Natural killer cell (primary cell): Measurements from ENCODE around the gene GRIFIN. TPM values are rescaled to one million over a fixed set of nuclear protein-coding genes. Genes with fewer than 3 reads are reported as not detected.
A peak's percentile ranks its signal among the peaks of the same experiment; 100 is the strongest.

Experiments
- ATAC-seq, 3 donors: fragments of 150-1000 bp in 2 of 3; fragments of 200-7000 bp in 1 of 3; cut with Tn5 transposase; 1 replicate in 1 of 3; 2 replicates in 2 of 3; pipeline ENCODE4 v1.10.0; 2021; ENCODE audit warnings: mild to moderate bottlenecking in 2 of 3, moderate library complexity in 2 of 3
- DNase-seq, 2 donors: peaks; one replicate each; pipeline versions ENCODE4 v3.0.0 to v3.0.0-alpha.2; 2013 to 2021; ENCODE audit warnings: mixed read lengths in 1 of 2
- H3K27ac ChIP-seq: one replicate; pipeline ENCODE4 v1.5.1; 2013; ENCODE audit warnings: mild to moderate bottlenecking, low read length
- H3K27me3 ChIP-seq: one replicate; pipeline ENCODE4 v1.6.1; 2013; ENCODE audit warnings: low read length; ENCODE audit not compliant: control insufficient read depth, insufficient read depth
- H3K36me3 ChIP-seq: one replicate; pipeline ENCODE4 v1.6.1; 2013; ENCODE audit warnings: low read length; ENCODE audit not compliant: control insufficient read depth, insufficient read depth
- H3K4me1 ChIP-seq: one replicate; pipeline ENCODE4 v1.6.1; 2013; ENCODE audit warnings: low read length; ENCODE audit not compliant: control insufficient read depth, insufficient read depth
- H3K4me3 ChIP-seq: one replicate; pipeline ENCODE4 v1.5.1; 2013; ENCODE audit warnings: low read length
- H3K9me3 ChIP-seq: one replicate; pipeline ENCODE4 v1.6.1; 2013; ENCODE audit warnings: low read length; ENCODE audit not compliant: control insufficient read depth, insufficient read depth
- H3K27ac Mint-ChIP-seq, 2 donors: one replicate each; pipeline ENCODE4 v1.8.0; 2022; ENCODE audit warnings: mild to moderate bottlenecking in 2 of 2, mixed read lengths in 2 of 2, moderate library complexity in 1 of 2
- H3K27me3 Mint-ChIP-seq, 2 donors: one replicate each; pipeline ENCODE4 v1.8.0; 2022; ENCODE audit warnings: low read depth in 2 of 2, mixed read lengths in 2 of 2
- H3K36me3 Mint-ChIP-seq: one replicate; pipeline ENCODE4 v1.8.0; 2022; ENCODE audit warnings: mixed read lengths
- H3K4me1 Mint-ChIP-seq, 2 donors: one replicate each; pipeline ENCODE4 v1.8.0; 2022; ENCODE audit warnings: mixed read lengths in 2 of 2
- H3K4me3 Mint-ChIP-seq: one replicate; pipeline ENCODE4 v1.8.0; 2022; ENCODE audit warnings: mild to moderate bottlenecking, moderate library complexity, mixed read lengths
- H3K9me3 Mint-ChIP-seq, 2 donors: one replicate each; pipeline ENCODE4 v1.8.0; 2022; ENCODE audit warnings: mixed read lengths in 2 of 2
- CTCF ChIP-seq: fragments of 200-600 bp; IDR thresholded peaks from one replicate; pipeline ENCODE4 v1.8.0; 2022; ENCODE audit warnings: antibody characterized with exemption
- WGBS: methylation state at CpG from one replicate; pipeline ENCODE4 v1.1.7; 2013; ENCODE audit warnings: missing lambda C conversion rate; ENCODE audit not compliant: insufficient coverage; 5-methylcytosine and 5-hydroxymethylcytosine counted together
- intact Hi-C: fragments of 100-400 bp; cut with micrococcal nuclease; formaldehyde crosslinking; loops from one replicate; pipeline ENCODE4 v1.14.2; 2022
- total RNA-seq, 4 donors: library from RNA; stranded (reverse); fragments of 120-200 nt in 1 of 4; gene quantifications; one replicate each; pipeline versions ENCODE4 v1.2.3 to v1.2.4, GENCODE V29; 2013 to 2022

GRIFIN gene
- total RNA-seq, 3 donors from 2014 or later (not counting 1 experiment from before 2014, with no cell fraction given), result not detected

DNA sequence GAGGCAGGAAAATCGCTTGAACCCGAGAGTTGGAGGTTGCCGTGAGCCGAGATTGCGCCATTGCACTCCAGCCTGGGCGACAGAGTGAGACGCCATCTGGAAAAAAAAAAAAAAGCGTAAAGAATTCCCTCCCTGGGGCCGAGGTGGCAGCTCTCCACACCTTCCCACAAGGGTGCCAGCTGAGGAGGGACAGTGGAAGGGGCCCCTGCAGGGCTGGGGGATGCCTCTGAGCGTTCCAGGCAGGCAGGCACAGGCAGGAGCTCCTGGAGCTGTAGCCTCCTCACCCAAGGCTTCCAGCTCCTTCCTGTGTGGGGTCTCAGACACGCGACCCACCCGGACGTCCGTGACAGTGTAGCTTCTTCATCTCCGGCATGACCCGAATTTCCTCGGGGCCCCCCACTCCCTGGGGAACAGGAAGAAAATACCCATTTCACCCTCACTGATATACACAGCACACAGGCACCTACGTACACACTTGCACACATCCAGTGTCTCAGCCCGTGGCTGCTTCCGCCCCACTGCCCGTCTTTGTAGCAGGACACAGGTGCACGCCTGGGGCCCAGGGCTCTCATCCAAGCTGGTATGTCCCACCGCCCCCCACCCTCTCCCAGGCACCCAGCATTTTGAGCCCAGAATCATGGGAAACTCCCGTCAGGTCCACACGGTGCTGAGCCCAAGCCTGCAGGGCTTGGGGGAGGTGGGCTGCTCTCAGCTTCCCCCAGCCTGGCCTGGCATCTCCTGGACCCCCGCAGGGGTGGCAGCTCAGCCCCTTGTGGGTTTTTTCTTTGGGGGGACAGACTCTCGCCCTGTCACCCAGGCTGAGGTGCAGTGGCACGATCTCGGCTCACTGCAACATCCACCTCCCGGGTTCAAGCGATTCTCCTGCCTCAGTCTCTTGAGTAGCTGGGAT lies 25.7 kb downstream of the GRIFIN start:
- 80% methylated on average over 31 of the region's 32 CpGs for WGBS
- no peak for DNase-seq
- H3K4me1 Mint-ChIP-seq, result peaks cover 23 to 34% of the 10 kb centered on the region in 2 donors
- no peaks in the 10 kb centered on the region for H3K9me3 Mint-ChIP-seq
- H3K27ac Mint-ChIP-seq, result peak overlapping the region in 1 of 2 donors; percentile 50
- Histone ChIP-seq H3K27me3 (no peaks in the 10 kb centered on the region), H3K36me3 (peaks cover 10% of the 10 kb centered on the region), H3K4me1 (peaks cover 20% of the 10 kb centered on the region), H3K27ac (no peak overlapping the region), H3K9me3 (no peaks in the 10 kb centered on the region), H3K4me3 (no peak overlapping the region)
- no peaks in the 10 kb centered on the region for H3K36me3 Mint-ChIP-seq
- no peak for TF ChIP-seq CTCF
- no peaks in the 10 kb centered on the region for H3K27me3 Mint-ChIP-seq
- ATAC-seq, result no peak
- no peak overlapping the region for H3K4me3 Mint-ChIP-seq
- intact Hi-C loops, result loop anchor here (1.0 to 10.0 kb wide), 3 partner anchors 19 to 232 kb away; partner anchors contain the start of gene CHST12

- Histone ChIP-seq H3K27ac (no peak overlapping the region), H3K27me3 (no peaks in the 10 kb centered on the region), H3K9me3 (no peaks in the 10 kb centered on the region), H3K36me3 (peaks cover 15% of the 10 kb centered on the region), H3K4me3 (no peak overlapping the region), H3K4me1 (peaks cover 20% of the 10 kb centered on the region)
- no peak for DNase-seq
- H3K27me3 Mint-ChIP-seq, result no peaks in the 10 kb centered on the region
- no peaks in the 10 kb centered on the region for H3K36me3 Mint-ChIP-seq
- H3K4me3 Mint-ChIP-seq, result no peak overlapping the region
- TF ChIP-seq CTCF, result no peak
- H3K4me1 Mint-ChIP-seq, result peaks cover 28 to 37% of the 10 kb centered on the region in 2 donors
- H3K9me3 Mint-ChIP-seq, result no peaks in the 10 kb centered on the region
- no peak for ATAC-seq
- intact Hi-C loops, result no loop called here
- 88% methylated on average over 10 of the region's 10 CpGs for WGBS
- no peak overlapping the region for H3K27ac Mint-ChIP-seq
These were observed 29.5 kb downstream of the GRIFIN start for GRCh38 chr7:2446676-2447075.

- Mint-ChIP-seq H3K4me1 (peaks cover 28 to 37% of the 10 kb centered on the region in 2 donors), H3K27me3 (no peaks in the 10 kb centered on the region), H3K27ac (no peak overlapping the region), H3K9me3 (no peaks in the 10 kb centered on the region), H3K36me3 (no peaks in the 10 kb centered on the region), H3K4me3 (no peak overlapping the region)
- H3K4me3 ChIP-seq, result no peak overlapping the region
- TF ChIP-seq CTCF, result no peak
- peaks cover 15% of the 10 kb centered on the region for H3K36me3 ChIP-seq
- H3K4me1 ChIP-seq, result peaks cover 19% of the 10 kb centered on the region
- no peaks in the 10 kb centered on the region for H3K27me3 ChIP-seq
- H3K9me3 ChIP-seq, result no peaks in the 10 kb centered on the region
- intact Hi-C loops, result no loop called here
- no peak for DNase-seq
- no peak overlapping the region for H3K27ac ChIP-seq
- ATAC-seq, result no peak
- 85% methylated on average over 21 of the region's 21 CpGs for WGBS
These were observed 30.2 kb downstream of the GRIFIN start for GRCh38 chr7:2445898-2446555.
